ENCODE results near the gene CD300LB. TPM values are rescaled to one million over a fixed set of nuclear protein-coding genes. Genes with fewer than 3 reads are reported as not detected.

The CD300LB gene
- total and polyA plus RNA-seq, 8 donors, result 0.25 TPM; not detected in 7

DNA sequence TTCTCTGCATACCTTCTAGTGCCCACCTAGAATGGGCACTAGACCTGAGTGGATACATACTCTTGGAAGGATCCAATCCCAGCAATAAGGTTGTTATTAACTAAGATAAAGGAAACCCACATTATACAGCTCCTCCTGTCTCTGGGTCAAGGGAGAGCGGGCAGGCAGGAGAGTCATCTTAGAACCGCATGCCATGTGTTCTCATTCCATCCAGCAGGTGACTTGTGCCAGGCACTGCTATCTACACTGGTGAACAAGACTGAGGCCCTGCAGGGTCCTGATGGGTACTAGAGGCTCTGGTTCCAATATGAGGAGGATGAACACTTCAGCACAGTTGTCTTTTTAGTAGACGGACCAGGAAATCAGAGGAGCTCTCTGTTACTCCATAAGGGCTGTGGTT, 41.9 kb upstream of the CD300LB start:
- TF ChIP-seq POLR2A (IDR thresholded peaks at IDR 0.05), result no peak
- TF ChIP-seq CTCF (IDR thresholded peaks at IDR 0.05), result no peak
- no peak for TF ChIP-seq POLR2AphosphoS5 (IDR thresholded peaks at IDR 0.05)
- no peak for TF ChIP-seq EP300 (IDR thresholded peaks at IDR 0.05)
- DNase-seq, result no peak
- intact Hi-C loops (cut with DNase I; ENCODE audit: low total_unique reads), result no loop called here
- Histone ChIP-seq H3K4me3 (no peak overlapping the region), H3K4me1 (peaks cover 0 to 17% (median 0%) of the 10 kb centered on the region in 4 donors), H3K9me3 (peaks cover 0 to 6% (median 0%) of the 10 kb centered on the region in 4 donors), H3K27me3 (peaks cover 0 to 6% (median 0%) of the 10 kb centered on the region in 3 donors), H3K27ac (no peak overlapping the region), H3K36me3 (no peaks in the 10 kb centered on the region)
- 76 to 87% (median 78%) methylated on average over 3 of the region's 3 CpGs for WGBS, 5 donors

DNA sequence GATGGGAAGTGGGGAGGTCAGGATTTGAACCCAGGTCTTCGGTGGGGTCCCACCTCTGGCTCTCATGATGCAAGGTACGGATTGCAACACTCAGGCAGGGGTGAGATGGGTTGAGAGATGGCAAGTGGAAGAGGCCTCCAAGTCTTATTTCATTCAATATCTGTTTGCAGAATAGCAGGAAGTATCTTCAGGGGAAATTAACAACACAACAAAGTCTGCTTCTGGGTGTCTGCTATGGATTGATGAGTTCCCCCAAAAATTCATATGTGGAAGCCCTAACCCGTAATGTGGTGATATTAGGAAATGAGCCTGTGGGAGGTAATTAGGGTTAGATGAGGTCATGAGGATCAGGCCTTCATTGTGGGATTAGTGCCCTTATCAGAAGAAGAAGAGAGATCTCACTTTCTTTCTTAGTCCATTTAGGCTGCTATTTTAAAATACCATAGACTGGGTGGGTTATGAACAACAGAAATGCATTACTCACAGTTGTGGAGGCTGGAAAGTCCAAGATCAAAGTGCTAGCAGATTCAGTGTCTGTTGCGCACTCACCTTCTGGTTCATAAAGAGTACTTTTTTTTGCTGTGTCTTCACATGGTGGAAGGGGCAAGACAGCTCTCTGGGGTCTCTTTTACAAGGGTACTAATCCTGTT, 40.5 kb upstream of the CD300LB start:
- peaks cover 0 to 17% (median 0%) of the 10 kb centered on the region in 4 donors for H3K4me1 ChIP-seq
- H3K4me3 ChIP-seq, result no peak overlapping the region
- peaks cover 0 to 6% (median 0%) of the 10 kb centered on the region in 3 donors for H3K27me3 ChIP-seq
- H3K36me3 ChIP-seq, result no peaks in the 10 kb centered on the region
- TF ChIP-seq EP300 (IDR thresholded peaks at IDR 0.05) (no peak), POLR2A (IDR thresholded peaks at IDR 0.05) (no peak), POLR2AphosphoS5 (IDR thresholded peaks at IDR 0.05) (no peak), CTCF (IDR thresholded peaks at IDR 0.05) (no peak)
- H3K27ac ChIP-seq, result no peak overlapping the region
- H3K9me3 ChIP-seq, result peaks cover 0 to 6% (median 0%) of the 10 kb centered on the region in 4 donors
- no peak for DNase-seq
- 67 to 82% (median 75%) methylated on average over 4 of the region's 4 CpGs for WGBS, 5 donors
- intact Hi-C loops (cut with DNase I; ENCODE audit: low total_unique reads), result no loop called here

DNA sequence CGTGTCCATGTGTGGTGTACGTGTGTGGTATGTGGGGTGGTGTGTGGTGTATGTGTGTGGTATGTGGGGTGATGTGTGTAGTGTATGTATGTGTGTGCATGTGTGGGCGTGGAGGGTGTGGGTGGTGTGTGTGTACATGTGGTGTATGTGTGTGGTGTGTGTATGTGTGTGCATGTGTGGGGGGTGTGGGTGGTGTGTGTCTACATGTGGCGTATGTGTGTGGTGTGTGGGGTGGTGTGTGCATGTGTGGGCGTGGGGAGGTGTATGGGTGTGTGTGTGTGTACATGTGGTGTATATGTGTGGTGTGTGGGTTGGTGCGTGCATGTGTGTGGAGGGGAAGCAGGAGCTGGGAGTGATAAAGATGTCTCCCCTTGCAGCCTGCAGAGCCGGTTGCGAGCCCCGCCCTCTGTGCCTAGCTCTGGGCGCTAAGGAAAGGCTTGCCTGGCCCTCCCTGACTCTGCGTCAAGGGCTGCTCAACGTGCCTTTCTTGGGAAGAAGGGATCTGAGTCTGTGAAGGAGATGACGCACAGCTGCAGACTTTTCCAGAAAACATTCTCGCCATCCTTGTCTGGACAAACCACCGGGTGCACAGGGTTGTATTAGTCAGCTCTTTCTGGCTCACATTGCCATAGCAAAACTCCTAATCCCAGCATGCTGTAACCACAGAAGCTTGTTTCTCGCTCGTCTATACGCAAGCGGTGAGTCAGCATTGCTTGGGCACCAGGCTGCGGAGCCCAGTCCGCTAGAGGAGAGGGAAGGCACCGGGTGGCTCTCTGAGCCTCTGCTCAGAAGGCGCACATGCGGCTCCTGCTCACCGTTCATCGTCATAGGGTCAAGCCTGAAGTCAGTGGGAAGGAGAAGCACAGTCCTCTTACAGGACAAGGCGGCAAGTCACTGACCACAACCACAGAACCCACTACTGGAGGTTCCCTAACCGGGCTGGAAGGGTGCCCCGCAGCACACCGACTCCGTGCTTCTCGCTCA, 38.0 kb upstream of the CD300LB start:
- intact Hi-C loops (cut with DNase I; ENCODE audit: low total_unique reads), result no loop called here
- 56 to 62% (median 59%) methylated on average over 27 to 32 of the region's 32 CpGs for WGBS, 5 donors

More for the DNA sequence above, 38.0 kb upstream of the CD300LB start:
- peak; percentile 35 to 49 for DNase-seq
- H3K27ac ChIP-seq, result peak overlapping the region in 4 of 5 donors; percentile 10 to 67 (median 30)
- H3K27me3 ChIP-seq, result peaks cover 0 to 15% (median 0%) of the 10 kb centered on the region in 3 donors
- TF ChIP-seq EP300 (IDR thresholded peaks at IDR 0.05), result no peak
- peak in 1 of 3 donors; percentile 73 for TF ChIP-seq POLR2AphosphoS5 (IDR thresholded peaks at IDR 0.05)
- no peak for TF ChIP-seq CTCF (IDR thresholded peaks at IDR 0.05)
- H3K4me3 ChIP-seq, result no peak overlapping the region
- peaks cover 0 to 6% (median 0%) of the 10 kb centered on the region in 4 donors for H3K9me3 ChIP-seq
- H3K36me3 ChIP-seq, result no peaks in the 10 kb centered on the region
- peaks cover 0 to 17% (median 0%) of the 10 kb centered on the region in 4 donors for H3K4me1 ChIP-seq

All from stomach (tissue), 9 donors.